H1 (cell line): ENCODE measurements around the gene BBS12. TPM values are rescaled to one million over a fixed set of nuclear protein-coding genes. Genes with fewer than 3 reads are reported as not detected.
A peak's percentile ranks its signal among the peaks of the same experiment; 100 is the strongest.

Experiments
- CTCF ChIA-PET: fragments of 300-600 bp; sonication (Branson Sonifier 250); formaldehyde crosslinking; loops from one replicate; lab custom pipeline; 2021; ENCODE audit not compliant: partially characterized antibody; lab: Charles Lee
- POLR2A ChIA-PET: fragments of 300-600 bp; sonication (Branson Sonifier 250); formaldehyde crosslinking; loops from one replicate; lab custom pipeline; 2021; ENCODE audit warnings: inconsistent platforms; ENCODE audit not compliant: partially characterized antibody; lab: Charles Lee
- DNase-seq, 2 experiments: peaks; one replicate each; pipeline versions ENCODE4 v3.0.0 to v3.0.0-alpha.2; 2010 to 2022; ENCODE audit warnings: low spot score in 2 of 2, low read depth in 1 of 2, mixed read lengths in 1 of 2
- FAIRE-seq: peaks from 2 replicates; lab custom pipeline; 2011; peaks lifted over from hg19 to GRCh38; lab: Jason Lieb, UNC
- H2AFZ ChIP-seq: 2 replicates; pipeline ENCODE4 v1.8.1; 2012; ENCODE audit warnings: low read length, inconsistent platforms
- H2AK5ac ChIP-seq: 2 replicates; pipeline ENCODE4 v1.6.1; 2013; ENCODE audit warnings: low read depth, low read length
- H2BK120ac ChIP-seq: replicated peaks from 2 replicates; pipeline ENCODE3; 2013; ENCODE audit warnings: low read depth, low read length, inconsistent platforms
- H2BK12ac ChIP-seq: 2 replicates; pipeline ENCODE4 v1.6.1; 2013; ENCODE audit warnings: low read depth, low read length
- H2BK15ac ChIP-seq: 2 replicates; pipeline ENCODE4 v1.6.1; 2013; ENCODE audit warnings: low read length
- H2BK20ac ChIP-seq: 2 replicates; pipeline ENCODE4 v1.6.1; 2013; ENCODE audit warnings: low read length
- H2BK5ac ChIP-seq: 2 replicates; pipeline ENCODE4 v1.6.1; 2013; ENCODE audit warnings: low read depth, low read length
- H3K14ac ChIP-seq: 2 replicates; pipeline ENCODE4 v1.6.1; 2013; ENCODE audit warnings: inconsistent platforms; ENCODE audit not compliant: insufficient read length
- H3K18ac ChIP-seq: 2 replicates; pipeline ENCODE4 v1.6.1; 2013; ENCODE audit warnings: low read length; ENCODE audit errors: extremely low read depth
- H3K23ac ChIP-seq: 2 replicates; pipeline ENCODE4 v1.6.1; 2013; ENCODE audit warnings: inconsistent platforms; ENCODE audit not compliant: insufficient read length
- H3K23me2 ChIP-seq: 2 replicates; pipeline ENCODE4 v1.6.1; 2013; ENCODE audit warnings: low read depth, low read length
- H3K27ac ChIP-seq: 2 replicates; pipeline ENCODE4 v1.6.1; 2011; ENCODE audit warnings: low read depth, low read length, inconsistent platforms
- H3K27me3 ChIP-seq, 4 experiments: replicated peaks in 1 of 4; 1 replicate in 1 of 4; 2 replicates in 3 of 4; pipeline versions ENCODE4 v1.6.1 to v1.8.1; 2011 to 2013; ENCODE audit warnings: low read length in 3 of 4, mild to moderate bottlenecking in 3 of 4, inconsistent platforms in 2 of 4, mixed read lengths in 2 of 4, moderate library complexity in 1 of 4; ENCODE audit not compliant: control insufficient read depth in 3 of 4, insufficient read depth in 3 of 4; ENCODE audit errors: extremely low read depth in 1 of 4
- H3K36me3 ChIP-seq, 4 experiments: 2 replicates each; pipeline versions ENCODE4 v1.6.1 to v1.8.1; 2011 to 2013; ENCODE audit warnings: mild to moderate bottlenecking in 4 of 4, low read length in 3 of 4, moderate library complexity in 2 of 4, control low read depth in 1 of 4, inconsistent platforms in 1 of 4; ENCODE audit not compliant: insufficient read depth in 4 of 4, control insufficient read depth in 2 of 4
- H3K4ac ChIP-seq: replicated peaks from 2 replicates; pipeline ENCODE3; 2013; ENCODE audit warnings: low read length, low read depth, mixed read lengths, inconsistent platforms; ENCODE audit not compliant: insufficient read length
- H3K4me1 ChIP-seq, 4 experiments: replicated peaks in 1 of 4; 1 replicate in 1 of 4; 2 replicates in 3 of 4; pipeline versions ENCODE4 v1.6.1 to v1.8.1; 2011 to 2013; ENCODE audit warnings: low read length in 3 of 4, inconsistent platforms in 2 of 4, mixed read lengths in 1 of 4; ENCODE audit not compliant: insufficient read depth in 4 of 4, control insufficient read depth in 3 of 4
- H3K4me2 ChIP-seq, 2 experiments: 2 replicates each; pipeline versions ENCODE4 v1.6.1 to v1.8.1; 2011 to 2013; ENCODE audit warnings: low read depth in 2 of 2, low read length in 2 of 2, control low read depth in 1 of 2, inconsistent platforms in 1 of 2, mild to moderate bottlenecking in 1 of 2; ENCODE audit not compliant: insufficient read depth in 1 of 2
- H3K4me3 ChIP-seq, 4 experiments: fragments of 200-600, 300-600 bp in 1 of 4; sonication (generic), shearing (Covaris generic), sonication (Bioruptor Twin) in 1 of 4; 2 replicates each; pipeline versions ENCODE4 v1.5.1 to v1.8.1; 2011 to 2016; ENCODE audit warnings: low read length in 4 of 4, low read depth in 3 of 4, control low read depth in 2 of 4, inconsistent platforms in 2 of 4, mild to moderate bottlenecking in 2 of 4, mixed read lengths in 1 of 4, moderate library complexity in 1 of 4; ENCODE audit not compliant: insufficient read depth in 2 of 4; ENCODE audit errors: extremely low read depth in 1 of 4
- H3K56ac ChIP-seq: replicated peaks from 2 replicates; pipeline ENCODE3; 2013; ENCODE audit warnings: low read depth, mild to moderate bottlenecking, mixed read lengths, low read length, inconsistent platforms; ENCODE audit not compliant: insufficient read length
- H3K79me1 ChIP-seq: 2 replicates; pipeline ENCODE4 v1.6.1; 2013; ENCODE audit warnings: low read depth, low read length, control low read depth
- H3K79me2 ChIP-seq, 2 experiments: 2 replicates each; pipeline versions ENCODE4 v1.6.1 to v1.8.1; 2012 to 2013; ENCODE audit warnings: low read length in 2 of 2, mild to moderate bottlenecking in 2 of 2, inconsistent platforms in 1 of 2; ENCODE audit not compliant: insufficient read depth in 2 of 2, control insufficient read depth in 1 of 2
- H3K9ac ChIP-seq, 4 experiments: replicated peaks in 1 of 4; 1 replicate in 1 of 4; 2 replicates in 3 of 4; pipeline versions ENCODE4 v1.6.1 to v1.8.1; 2011 to 2013; ENCODE audit warnings: low read depth in 3 of 4, low read length in 3 of 4, control low read depth in 2 of 4, mild to moderate bottlenecking in 2 of 4, moderate library complexity in 2 of 4, inconsistent platforms in 1 of 4; ENCODE audit errors: extremely low read depth in 1 of 4
- H3K9me3 ChIP-seq, 2 experiments: 2 replicates each; pipeline versions ENCODE4 v1.6.1 to v1.8.1; 2012 to 2013; ENCODE audit warnings: mild to moderate bottlenecking in 2 of 2, moderate library complexity in 2 of 2, control low read depth in 1 of 2, inconsistent platforms in 1 of 2, low read depth in 1 of 2, low read length in 1 of 2, mixed read lengths in 1 of 2; ENCODE audit not compliant: insufficient read depth in 2 of 2
- H4K20me1 ChIP-seq, 2 experiments: replicated peaks in 1 of 2; 2 replicates each; pipeline versions ENCODE3 to v1.8.1; 2011 to 2013; ENCODE audit warnings: inconsistent platforms in 2 of 2, low read length in 2 of 2, mild to moderate bottlenecking in 1 of 2; ENCODE audit not compliant: insufficient read depth in 2 of 2, control insufficient read depth in 1 of 2
- H4K5ac ChIP-seq: 2 replicates; pipeline ENCODE4 v1.6.1; 2013; ENCODE audit warnings: low read length, low read depth, mixed read lengths, inconsistent platforms; ENCODE audit not compliant: insufficient read length
- H4K8ac ChIP-seq: 2 replicates; pipeline ENCODE4 v1.8.0; 2013; ENCODE audit warnings: mild to moderate bottlenecking, moderate library complexity, low read length, inconsistent platforms; ENCODE audit not compliant: insufficient read depth; ENCODE audit errors: extremely low read depth
- H4K91ac ChIP-seq: replicated peaks from 2 replicates; pipeline ENCODE3; 2013; ENCODE audit warnings: low read length, mixed read lengths, inconsistent platforms; ENCODE audit not compliant: insufficient read length
- SIN3A ChIP-seq, 2 experiments: IDR thresholded peaks in 1 of 2; conservative IDR thresholded peaks in 1 of 2; 2 replicates each; pipeline ENCODE4 v1.6.1; 2011 to 2012; ENCODE audit warnings: low read length in 2 of 2, improper control_type of control experiment in 1 of 2, low read depth in 1 of 2, mild to moderate bottlenecking in 1 of 2
- TEAD4 ChIP-seq: IDR thresholded peaks from 2 replicates; pipeline ENCODE4 v1.6.1; 2012; ENCODE audit warnings: low read depth, low read length, inconsistent platforms, mixed read lengths
- WGBS, 2 experiments: shearing (Covaris generic) in 1 of 2; methylation state at CpG; one replicate each; pipeline versions ENCODE4 v1.1.6 to v1.1.7; 2013 to 2015; ENCODE audit warnings: low lambda C conversion rate in 2 of 2, mixed read lengths in 2 of 2, inconsistent platforms in 1 of 2, low coverage in 1 of 2, missing lambda C conversion rate in 1 of 2; ENCODE audit not compliant: insufficient replicate concordance in 2 of 2, insufficient coverage in 1 of 2, insufficient read length in 1 of 2; ENCODE audit errors: extremely low coverage in 1 of 2, missing lambda C conversion rate in 1 of 2; 5-methylcytosine and 5-hydroxymethylcytosine counted together
- polyA plus RNA-seq, 7 experiments: library from polyadenylated mRNA; depleted of rRNA in 3 of 7; stranded (reverse) in 5 of 7; unstranded in 2 of 7; fragments of >200 nt in 5 of 7; fragments of 200-250 nt in 2 of 7; gene quantifications; 1 replicate in 5 of 7; 2 replicates in 1 of 7; 4 replicates in 1 of 7; pipeline versions ENCODE4 v1.2.1 to v1.2.3, GENCODE V29; 2011 to 2013; ENCODE audit warnings: missing spikeins in 2 of 7, mixed read lengths in 2 of 7
- total RNA-seq: library from RNA; stranded (reverse); fragmentation: NEBNext Ultra II Directional; extraction: Animal tissue kit (Norgen Biotek cat#: 25700); gene quantifications from 2 replicates; pipeline ENCODE4 v1.2.1, GENCODE V29; 2021

BBS12 gene
- total and polyA plus RNA-seq, 2 of the 8 experiments (the other 6 are each of a cell fraction or from before 2014, with no cell fraction given), result 0.88 to 2.6 TPM

DNA sequence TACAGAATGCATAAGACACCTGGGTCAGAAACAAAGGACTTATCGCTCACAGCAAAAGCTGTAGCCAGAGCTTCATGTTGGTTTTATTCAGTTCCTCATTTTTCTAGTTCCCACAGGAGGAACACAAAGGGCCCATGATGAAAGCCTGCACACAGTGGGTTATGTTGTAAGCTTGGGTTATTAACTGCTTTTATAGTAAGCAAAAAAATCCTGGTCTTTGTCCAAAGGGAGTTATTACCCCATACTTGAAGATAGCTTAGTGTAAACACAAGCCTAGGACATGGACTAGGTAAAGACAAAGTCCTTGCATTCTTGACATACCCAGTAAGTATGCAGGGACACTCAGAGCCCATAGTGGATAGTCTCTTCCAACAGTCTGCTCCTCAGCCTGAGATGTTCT is 11.7 kb downstream of the BBS12 start:
- Histone ChIP-seq H2BK20ac (no peak overlapping the region), H3K23me2 (no peaks in the 10 kb centered on the region), H4K8ac (no peak overlapping the region), H3K4me3 (no peak overlapping the region), H2BK5ac (no peak overlapping the region), H2BK15ac (no peak overlapping the region), H4K20me1 (no peaks in the 10 kb centered on the region), H3K4ac (no peak overlapping the region), H3K27ac (no peak overlapping the region; the same call in 1 of the 2 replicates), H2BK12ac (no peak overlapping the region), H2AFZ (no peak overlapping the region), H3K14ac (no peak overlapping the region), H3K79me1 (no peaks in the 10 kb centered on the region), H3K4me1 (no peaks in the 10 kb centered on the region), H3K56ac (no peak overlapping the region), H2BK120ac (no peak overlapping the region), H4K91ac (no peak overlapping the region), H3K23ac (no peak overlapping the region), H3K4me2 (no peak overlapping the region), H3K18ac (no peak overlapping the region), H3K27me3 (no peaks in the 10 kb centered on the region), H4K5ac (no peak overlapping the region), H3K79me2 (no peaks in the 10 kb centered on the region), H3K9me3 (no peaks in the 10 kb centered on the region), H3K36me3 (peaks cover 0 to 3% (median 0%) of the 10 kb centered on the region in 4 experiments; a peak in 1 of 8 replicates), H2AK5ac (no peak overlapping the region), H3K9ac (no peak overlapping the region)
- no peak for FAIRE-seq
- ChIA-PET CTCF (interaction anchor here (1.0 to 1.4 kb wide), 4 partner anchors 10 to 108 kb away, joined by 3 to 5 read pairs (median 4); partner anchors contain the start of gene BBS12), POLR2A (interaction anchor here (0.9 to 1.2 kb wide), 4 partner anchors 10 to 94 kb away, joined by 3 to 5 read pairs (median 3); partner anchors contain the start of gene BBS12)
- TF ChIP-seq TEAD4, result 0 out of 2 replicates have a peak, but pooled peaks have one; percentile 25
- TF ChIP-seq SIN3A (conservative IDR thresholded peaks at IDR 0.05 in 1 of 2, IDR thresholded peaks at IDR 0.05 in 1 of 2; ENCODE audit: low read depth in 1 of 2, low read length in 2 of 2), result no peak
- 93% methylated on average over 1 of the region's 1 CpG; no CpG with 5 or more reads in 1 of the 2 experiments for WGBS, 2 experiments
- DNase-seq, result no peak
